Sigmoid colon (tissue), 7 donors: ENCODE measurements around the gene SNX32. TPM values are rescaled to one million over a fixed set of nuclear protein-coding genes. Genes with fewer than 3 reads are reported as not detected.

Source experiments
- DNase-seq: peaks from one replicate; pipeline ENCODE4 v3.0.0-alpha.2; 2019
- H3K27ac ChIP-seq, 4 donors: fragments of 200-600 bp; sonication (generic); one replicate each; pipeline ENCODE4 v1.5.1; 2016 to 2019; ENCODE audit warnings: mild to moderate bottlenecking in 1 of 4
- H3K27me3 ChIP-seq, 3 donors: fragments of 200-600 bp; sonication (generic); one replicate each; pipeline ENCODE4 v1.5.1; 2019; ENCODE audit warnings: mild to moderate bottlenecking in 1 of 3
- H3K36me3 ChIP-seq, 4 donors: fragments of 200-600 bp; sonication (generic); one replicate each; pipeline ENCODE4 v1.5.1; 2016 to 2019
- H3K4me1 ChIP-seq, 4 donors: fragments of 200-600 bp; sonication (generic); one replicate each; pipeline ENCODE4 v1.5.1; 2017 to 2019
- H3K4me3 ChIP-seq, 4 donors: fragments of 200-600 bp; sonication (generic); one replicate each; pipeline ENCODE4 v1.5.1; 2017 to 2019; ENCODE audit warnings: mild to moderate bottlenecking in 2 of 4, moderate library complexity in 1 of 4
- H3K9me3 ChIP-seq, 4 donors: fragments of 200-600 bp in 3 of 4; sonication (generic) in 3 of 4; one replicate each; pipeline versions ENCODE4 v1.5.1 to v1.6.1; 2013 to 2019
- CTCF ChIP-seq, 4 experiments: fragments of 450-650 bp in 3 of 4; fragments of 200-600 bp in 1 of 4; IDR thresholded peaks; one replicate each; pipeline ENCODE4 v1.5.1; 2016 to 2019; ENCODE audit warnings: antibody characterized with exemption in 4 of 4, mild to moderate bottlenecking in 3 of 4, moderate library complexity in 2 of 4
- EP300 ChIP-seq, 4 donors: sonication (generic); formaldehyde crosslinking; IDR thresholded peaks; one replicate each; pipeline ENCODE4 v1.6.1; 2017; ENCODE audit warnings: antibody characterized with exemption in 4 of 4
- POLR2A ChIP-seq, 2 donors: fragments of 450-650 bp; IDR thresholded peaks; one replicate each; pipeline ENCODE4 v1.6.1; 2016; ENCODE audit warnings: antibody characterized with exemption in 2 of 2, mild to moderate bottlenecking in 2 of 2, moderate library complexity in 2 of 2
- POLR2AphosphoS5 ChIP-seq, 4 donors: sonication (generic); formaldehyde crosslinking; IDR thresholded peaks; one replicate each; pipeline ENCODE4 v1.6.1; 2017; ENCODE audit warnings: antibody characterized with exemption in 4 of 4
- WGBS, 2 donors: extraction: QIAGEN DNeasy Blood & Tissue Kit; methylation state at CpG; one replicate each; pipeline ENCODE4 v1.1.7; 2013; 5-methylcytosine and 5-hydroxymethylcytosine counted together
- intact Hi-C: fragments of 100-400 bp; cut with DNase I; formaldehyde crosslinking; loops from one replicate; pipeline ENCODE4 v1.15.1; 2023
- polyA plus RNA-seq, 3 donors: library from polyadenylated mRNA; stranded (reverse); fragments of 200-250 nt; gene quantifications; one replicate each; pipeline ENCODE4 v1.2.3, GENCODE V29; 2013
- total RNA-seq, 4 donors: library from RNA; depleted of rRNA; stranded (reverse); fragments of >200 nt; gene quantifications; one replicate each; pipeline ENCODE4 v1.1.0, GENCODE V29; 2016
- donor health status: healthy with polysubstance abuse.
- donor health status: Bipolar disorder and iron deficiency.
- donor health status: healthy.

Gene SNX32
- total and polyA plus RNA-seq, 7 donors: 0.27 to 1.5 (median 0.70) TPM; not detected in 1

GRCh38 chr11:65853246-65853979 lies 19.6 kb downstream of the SNX32 start:
- DNase-seq: peak; percentile 61
- H3K27ac ChIP-seq: peak overlapping the region in 2 of 4 donors; percentile 7 to 38
- peaks cover 0 to 46% (median 40%) of the 10 kb centered on the region in 4 donors for H3K4me1 ChIP-seq
- TF ChIP-seq CTCF (IDR thresholded peaks at IDR 0.05): no peak
- no peak for TF ChIP-seq POLR2AphosphoS5 (IDR thresholded peaks at IDR 0.05)
- no peak for TF ChIP-seq POLR2A (IDR thresholded peaks at IDR 0.05)
- TF ChIP-seq EP300 (IDR thresholded peaks at IDR 0.05): no peak
- no peak overlapping the region for H3K4me3 ChIP-seq
- 26 to 79% methylated on average over 6 of the region's 6 CpGs for WGBS, 2 donors
- peaks cover 0 to 6% (median 2%) of the 10 kb centered on the region in 4 donors for H3K9me3 ChIP-seq
- H3K27me3 ChIP-seq: no peaks in the 10 kb centered on the region
- H3K36me3 ChIP-seq: peaks cover 30 to 57% (median 47%) of the 10 kb centered on the region in 4 donors
- intact Hi-C loops: no loop called here

GRCh38 chr11:65854161-65854592 lies 20.4 kb downstream of the SNX32 start:
- peak; percentile 52 for DNase-seq
- intact Hi-C loops: no loop called here
- TF ChIP-seq POLR2AphosphoS5 (IDR thresholded peaks at IDR 0.05): no peak
- TF ChIP-seq POLR2A (IDR thresholded peaks at IDR 0.05): no peak
- no peak for TF ChIP-seq EP300 (IDR thresholded peaks at IDR 0.05)
- TF ChIP-seq CTCF (IDR thresholded peaks at IDR 0.05): no peak
- Histone ChIP-seq H3K27ac (peak overlapping the region in 1 of 4 donors; percentile 7), H3K4me3 (no peak overlapping the region), H3K9me3 (peaks cover 0 to 6% (median 2%) of the 10 kb centered on the region in 4 donors), H3K36me3 (peaks cover 30 to 57% (median 47%) of the 10 kb centered on the region in 4 donors), H3K4me1 (peaks cover 0 to 49% (median 40%) of the 10 kb centered on the region in 4 donors), H3K27me3 (no peaks in the 10 kb centered on the region)
- WGBS, 2 donors: 25 to 73% methylated on average over 4 of the region's 4 CpGs

- H3K4me1 ChIP-seq: peaks cover 0 to 54% (median 40%) of the 10 kb centered on the region in 4 donors
- DNase-seq: peak; percentile 68
- TF ChIP-seq EP300 (IDR thresholded peaks at IDR 0.05) (no peak), CTCF (IDR thresholded peaks at IDR 0.05) (no peak), POLR2A (IDR thresholded peaks at IDR 0.05) (no peak), POLR2AphosphoS5 (IDR thresholded peaks at IDR 0.05) (no peak)
- peaks cover 30 to 57% (median 47%) of the 10 kb centered on the region in 4 donors for H3K36me3 ChIP-seq
- no peaks in the 10 kb centered on the region for H3K27me3 ChIP-seq
- 30 to 70% methylated on average over 15 of the region's 15 CpGs for WGBS, 2 donors
- H3K9me3 ChIP-seq: peaks cover 0 to 6% (median 2%) of the 10 kb centered on the region in 4 donors
- H3K27ac ChIP-seq: peak overlapping the region in 1 of 4 donors; percentile 99
- H3K4me3 ChIP-seq: no peak overlapping the region
- intact Hi-C loops: loop anchor here (5.0 kb wide), 2 partner anchors 62 to 283 kb away; partner anchors contain the start of genes C11orf68, DRAP1, FAM89B and ZNRD2
Observed at GRCh38 chr11:65854852-65855837, 21.4 kb downstream of the SNX32 start.

- H3K9me3 ChIP-seq: peaks cover 0 to 5% (median 2%) of the 10 kb centered on the region in 4 donors
- peak overlapping the region in 3 of 4 donors; percentile 92 to 99 (median 98) for H3K27ac ChIP-seq
- H3K36me3 ChIP-seq: peaks cover 30 to 53% (median 46%) of the 10 kb centered on the region in 4 donors
- intact Hi-C loops: loop anchor here (5.0 kb wide), 2 partner anchors 61 to 284 kb away; partner anchors contain the start of genes C11orf68, DRAP1, FAM89B and ZNRD2
- H3K4me3 ChIP-seq: peak overlapping the region in 2 of 4 donors; percentile 79 to 97
- peaks cover 0 to 57% (median 41%) of the 10 kb centered on the region in 4 donors for H3K4me1 ChIP-seq
- TF ChIP-seq POLR2A (IDR thresholded peaks at IDR 0.05): no peak
- TF ChIP-seq POLR2AphosphoS5 (IDR thresholded peaks at IDR 0.05): no peak
- no peak for TF ChIP-seq EP300 (IDR thresholded peaks at IDR 0.05)
- TF ChIP-seq CTCF (IDR thresholded peaks at IDR 0.05): no peak
- WGBS, 2 donors: 46 to 83% methylated on average over 15 of the region's 15 CpGs
- no peaks in the 10 kb centered on the region for H3K27me3 ChIP-seq
- DNase-seq: no peak
Observed at GRCh38 chr11:65855927-65856363, 22.2 kb downstream of the SNX32 start.
